Measurements from ENCODE around the gene SPSB2.

DNA sequence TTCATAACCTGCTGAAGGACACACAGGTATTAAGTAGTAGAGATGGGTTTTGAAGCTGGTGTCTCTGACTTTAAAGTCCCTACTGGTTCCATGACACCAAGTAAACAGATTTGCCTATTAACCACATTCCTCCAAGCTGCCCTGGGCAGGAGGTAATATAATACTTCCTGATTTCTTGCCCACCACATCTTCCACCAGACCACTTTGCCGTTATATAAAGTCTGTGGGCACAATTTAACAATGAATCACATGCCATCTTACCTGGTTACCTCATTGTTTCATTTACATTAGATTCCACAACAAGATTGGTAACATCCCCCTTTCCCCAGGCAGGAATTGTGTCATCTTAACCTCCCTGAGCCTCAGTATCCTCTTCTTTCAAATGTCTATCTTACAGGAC lies 30.6 kb upstream of the SPSB2 start:
- TF ChIP-seq POLR2A (IDR thresholded peaks at IDR 0.05), result no peak
- TF ChIP-seq, protein P1, sequence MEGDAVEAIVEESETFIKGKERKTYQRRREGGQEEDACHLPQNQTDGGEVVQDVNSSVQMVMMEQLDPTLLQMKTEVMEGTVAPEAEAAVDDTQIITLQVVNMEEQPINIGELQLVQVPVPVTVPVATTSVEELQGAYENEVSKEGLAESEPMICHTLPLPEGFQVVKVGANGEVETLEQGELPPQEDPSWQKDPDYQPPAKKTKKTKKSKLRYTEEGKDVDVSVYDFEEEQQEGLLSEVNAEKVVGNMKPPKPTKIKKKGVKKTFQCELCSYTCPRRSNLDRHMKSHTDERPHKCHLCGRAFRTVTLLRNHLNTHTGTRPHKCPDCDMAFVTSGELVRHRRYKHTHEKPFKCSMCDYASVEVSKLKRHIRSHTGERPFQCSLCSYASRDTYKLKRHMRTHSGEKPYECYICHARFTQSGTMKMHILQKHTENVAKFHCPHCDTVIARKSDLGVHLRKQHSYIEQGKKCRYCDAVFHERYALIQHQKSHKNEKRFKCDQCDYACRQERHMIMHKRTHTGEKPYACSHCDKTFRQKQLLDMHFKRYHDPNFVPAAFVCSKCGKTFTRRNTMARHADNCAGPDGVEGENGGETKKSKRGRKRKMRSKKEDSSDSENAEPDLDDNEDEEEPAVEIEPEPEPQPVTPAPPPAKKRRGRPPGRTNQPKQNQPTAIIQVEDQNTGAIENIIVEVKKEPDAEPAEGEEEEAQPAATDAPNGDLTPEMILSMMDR (IDR thresholded peaks at IDR 0.05), result no peak
